Activated B cell treated with CpG ODN at 0.5 μM for 24 hours (primary cell): ENCODE results near the gene SLC35F4. TPM values are rescaled to one million over a fixed set of nuclear protein-coding genes. Genes with fewer than 3 reads are reported as not detected.

ENCODE experiments used
- ATAC-seq: fragments of 200-7000 bp; cut with Tn5 transposase; one replicate; pipeline ENCODE4 v1.10.0; 2021; ENCODE audit warnings: low read depth, mild to moderate bottlenecking, moderate library complexity
- CTCF ChIA-PET: fragments of 350-600 bp; sonication (Branson Sonifier 250); formaldehyde crosslinking; loops from one replicate; lab custom pipeline; 2021; ENCODE audit warnings: antibody characterized with exemption; lab: Charles Lee
- POLR2A ChIA-PET: fragments of 350-600 bp; sonication (Branson Sonifier 250); formaldehyde crosslinking; loops from one replicate; lab custom pipeline; 2021; ENCODE audit warnings: antibody characterized with exemption; lab: Charles Lee
- DNase-seq: peaks from one replicate; pipeline ENCODE4 v3.0.0; 2022
- H3K27ac Mint-ChIP-seq: one replicate; pipeline ENCODE4 v1.8.0; 2020; ENCODE audit warnings: mixed read lengths
- H3K27me3 Mint-ChIP-seq: one replicate; pipeline ENCODE4 v1.8.0; 2021; ENCODE audit warnings: mixed read lengths
- H3K36me3 Mint-ChIP-seq: one replicate; pipeline ENCODE4 v1.8.0; 2021; ENCODE audit warnings: low read depth, mixed read lengths
- H3K4me1 Mint-ChIP-seq: one replicate; pipeline ENCODE4 v1.8.0; 2021; ENCODE audit warnings: mixed read lengths
- H3K4me3 Mint-ChIP-seq: one replicate; pipeline ENCODE4 v1.8.0; 2020; ENCODE audit warnings: mild to moderate bottlenecking, mixed read lengths
- H3K9me3 Mint-ChIP-seq: one replicate; pipeline ENCODE4 v1.8.0; 2020; ENCODE audit warnings: mixed read lengths
- CTCF ChIP-seq: fragments of 200-600 bp; IDR thresholded peaks from one replicate; pipeline ENCODE4 v1.8.0; 2022; ENCODE audit warnings: antibody characterized with exemption, mild to moderate bottlenecking
- intact Hi-C: fragments of 100-400 bp; cut with micrococcal nuclease; formaldehyde crosslinking; loops from one replicate; pipeline ENCODE4 v1.15.1; 2024
- total RNA-seq: library from RNA; stranded (reverse); gene quantifications from 2 replicates; pipeline ENCODE4 v1.2.3, GENCODE V29; 2022

Gene SLC35F4
- total RNA-seq, 1 donor from 2014 or later = not detected

DNA sequence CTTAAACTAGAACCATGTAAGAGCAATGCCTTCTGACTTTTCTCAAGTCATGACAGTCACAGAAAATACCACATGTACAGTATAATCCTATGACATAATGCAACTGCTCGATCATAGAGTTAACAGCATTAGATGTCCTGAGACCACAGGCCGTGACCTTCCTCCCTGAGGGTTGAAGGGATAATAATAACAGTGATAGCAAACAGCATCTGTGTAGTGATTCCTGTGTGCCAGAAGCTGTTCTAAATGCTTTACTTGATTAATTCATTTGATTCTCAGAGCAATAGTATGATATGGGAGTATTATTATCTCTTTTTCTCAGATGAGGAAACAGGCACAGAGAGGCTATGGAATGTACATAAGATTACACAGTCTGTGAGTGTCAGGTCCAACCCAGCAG lies 53.2 kb downstream of the SLC35F4 start:
- no peak for TF ChIP-seq CTCF
- ChIA-PET POLR2A (no interaction called here), CTCF (no interaction called here)
- no peak for DNase-seq
- Mint-ChIP-seq H3K36me3 (no peaks in the 10 kb centered on the region), H3K4me1 (no peaks in the 10 kb centered on the region), H3K9me3 (peaks cover 2% of the 10 kb centered on the region), H3K27ac (no peak overlapping the region), H3K27me3 (no peaks in the 10 kb centered on the region), H3K4me3 (no peak overlapping the region)
- intact Hi-C loops = no loop called here
- no peak for ATAC-seq

- ATAC-seq = no peak
- ChIA-PET POLR2A (no interaction called here), CTCF (no interaction called here)
- DNase-seq = no peak
- peaks cover 3% of the 10 kb centered on the region for H3K9me3 Mint-ChIP-seq
- intact Hi-C loops = no loop called here
- no peaks in the 10 kb centered on the region for H3K4me1 Mint-ChIP-seq
- no peaks in the 10 kb centered on the region for H3K27me3 Mint-ChIP-seq
- no peaks in the 10 kb centered on the region for H3K36me3 Mint-ChIP-seq
- no peak for TF ChIP-seq CTCF
- no peak overlapping the region for H3K27ac Mint-ChIP-seq
- H3K4me3 Mint-ChIP-seq = no peak overlapping the region
Measured at GRCh38 chr14:57811998-57812546, 53.8 kb downstream of the SLC35F4 start.

GRCh38 chr14:57809808-57810207 lies 56.1 kb downstream of the SLC35F4 start:
- Mint-ChIP-seq H3K4me1 (no peaks in the 10 kb centered on the region), H3K9me3 (peaks cover 3% of the 10 kb centered on the region), H3K27me3 (no peaks in the 10 kb centered on the region), H3K27ac (no peak overlapping the region), H3K36me3 (no peaks in the 10 kb centered on the region), H3K4me3 (no peak overlapping the region)
- no peak for TF ChIP-seq CTCF
- intact Hi-C loops = no loop called here
- ATAC-seq (no peak), DNase-seq (no peak)
- ChIA-PET CTCF (no interaction called here), POLR2A (no interaction called here)

DNA sequence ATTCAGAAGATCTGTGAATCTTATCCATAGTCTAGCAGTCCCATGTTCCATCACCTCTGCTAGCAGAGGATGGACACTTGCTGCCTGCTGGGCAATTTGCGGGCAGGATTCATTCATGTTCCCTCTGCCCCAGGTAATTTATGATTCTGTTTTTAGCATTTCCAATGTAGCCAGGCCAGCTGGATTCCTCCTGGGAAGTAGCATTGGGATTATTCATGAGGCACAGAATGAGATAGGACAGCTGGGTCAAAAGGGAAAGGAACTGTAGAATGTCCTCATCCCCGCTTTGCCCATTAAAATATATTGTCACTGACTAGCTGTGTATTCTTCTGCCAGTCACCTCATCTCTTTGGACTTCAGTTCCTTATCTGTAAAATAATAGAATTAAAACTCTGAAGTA lies 68.7 kb downstream of the SLC35F4 start:
- POLR2A ChIA-PET = no interaction called here
- no peaks in the 10 kb centered on the region for H3K4me1 Mint-ChIP-seq

GRCh38 chr14:57796556-57796955 lies 69.3 kb downstream of the SLC35F4 start:
- CTCF ChIA-PET = no interaction called here
- Mint-ChIP-seq H3K4me1 (no peaks in the 10 kb centered on the region), H3K9me3 (no peaks in the 10 kb centered on the region), H3K4me3 (no peak overlapping the region), H3K27ac (no peak overlapping the region), H3K36me3 (no peaks in the 10 kb centered on the region), H3K27me3 (no peaks in the 10 kb centered on the region)
- DNase-seq = no peak
- intact Hi-C loops = no loop called here
- no peak for ATAC-seq
- no peak for TF ChIP-seq CTCF
- POLR2A ChIA-PET = no interaction called here

More for the DNA sequence above, 68.7 kb downstream of the SLC35F4 start:
- CTCF ChIA-PET = no interaction called here
- ATAC-seq = no peak
- Mint-ChIP-seq H3K27me3 (no peaks in the 10 kb centered on the region), H3K9me3 (no peaks in the 10 kb centered on the region), H3K27ac (no peak overlapping the region), H3K36me3 (no peaks in the 10 kb centered on the region), H3K4me3 (no peak overlapping the region)
- no peak for DNase-seq
- intact Hi-C loops = no loop called here
- no peak for TF ChIP-seq CTCF
